Sciatic nerve (tissue), 2 donors: ENCODE results near the gene CHSY3. TPM values are rescaled to one million over a fixed set of nuclear protein-coding genes. Genes with fewer than 3 reads are reported as not detected.
A peak's percentile ranks its signal among the peaks of the same experiment; 100 is the strongest.

Experiments
- ATAC-seq: fragments of 200-7000 bp; cut with Tn5 transposase; one replicate; pipeline ENCODE4 v1.9.1; 2020; ENCODE audit warnings: mild to moderate bottlenecking, moderate library complexity
- DNase-seq: peaks from one replicate; pipeline ENCODE4 v3.0.0-alpha.2; 2020; ENCODE audit warnings: low spot score
- intact Hi-C: fragments of 100-400 bp; cut with DNase I; formaldehyde crosslinking; loops from one replicate; pipeline ENCODE4 v1.14.2; 2022
- total RNA-seq: library from RNA; stranded (reverse); fragmentation: NEBNext Ultra II Directional; extraction: Animal tissue kit (Norgen Biotek cat#: 25700); gene quantifications from one replicate; pipeline ENCODE4 v1.2.1, GENCODE V29; 2021
- donor health status: DM: no; HTN: no; CAD: no.
- donor health status: DM: no; HTN: no; CAD: no.

Gene CHSY3
- total RNA-seq, 1 donor from 2014 or later: 4.0 TPM

- no peak for ATAC-seq
- intact Hi-C loops: no loop called here
Measured at GRCh38 chr5:130011986-130012385, 107.7 kb downstream of the CHSY3 start.

GRCh38 chr5:130017173-130017572 lies 112.9 kb downstream of the CHSY3 start:
- DNase-seq (no peak), ATAC-seq (no peak)
- intact Hi-C loops: no loop called here

More at GRCh38 chr5:130011986-130012385, 107.7 kb downstream of the CHSY3 start:
- DNase-seq: no peak

DNA sequence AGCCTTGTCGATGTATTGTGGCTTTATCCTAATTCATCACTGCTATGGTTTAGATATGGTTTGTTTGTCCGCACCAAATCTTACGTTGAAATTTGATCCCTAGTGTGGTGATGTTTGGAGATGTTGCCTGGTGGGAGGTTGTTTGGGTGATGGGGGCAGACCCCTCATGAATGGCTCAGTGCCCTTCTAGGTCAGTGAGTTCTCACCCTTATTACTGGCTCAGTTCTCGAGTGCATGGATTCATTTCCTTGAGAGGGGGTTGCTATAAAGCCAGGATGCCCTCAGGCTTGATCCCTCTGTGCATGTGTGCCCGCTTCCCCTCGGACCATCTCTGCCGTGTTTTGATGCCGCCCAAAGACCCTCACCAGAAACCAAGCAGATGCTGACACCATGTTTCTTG lies 114.4 kb downstream of the CHSY3 start:
- intact Hi-C loops: no loop called here
- ATAC-seq: no peak
- DNase-seq: no peak

DNA sequence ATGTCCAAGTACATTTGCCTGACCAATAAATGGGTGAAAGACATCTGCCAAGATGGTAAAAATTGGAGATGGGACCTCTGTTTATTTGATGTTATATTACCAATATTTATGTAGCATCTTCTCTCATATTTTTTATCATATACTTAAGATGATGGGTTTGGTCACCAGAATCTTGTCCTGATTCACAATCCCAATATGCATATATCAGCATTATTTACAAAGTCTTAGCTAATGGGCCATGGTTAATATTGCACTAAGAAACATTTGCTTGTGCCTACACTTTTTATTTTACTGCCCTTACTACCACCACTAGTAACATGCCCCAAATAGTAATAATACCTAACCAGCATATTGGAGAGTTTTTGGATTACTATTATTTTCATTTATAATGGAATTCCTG lies 116.7 kb downstream of the CHSY3 start:
- intact Hi-C loops: no loop called here
- ATAC-seq: no peak

GRCh38 chr5:130021876-130022275 lies 117.6 kb downstream of the CHSY3 start:
- ATAC-seq (no peak), DNase-seq (no peak)
- intact Hi-C loops: no loop called here

More for the DNA sequence above, 116.7 kb downstream of the CHSY3 start:
- no peak for DNase-seq

DNA sequence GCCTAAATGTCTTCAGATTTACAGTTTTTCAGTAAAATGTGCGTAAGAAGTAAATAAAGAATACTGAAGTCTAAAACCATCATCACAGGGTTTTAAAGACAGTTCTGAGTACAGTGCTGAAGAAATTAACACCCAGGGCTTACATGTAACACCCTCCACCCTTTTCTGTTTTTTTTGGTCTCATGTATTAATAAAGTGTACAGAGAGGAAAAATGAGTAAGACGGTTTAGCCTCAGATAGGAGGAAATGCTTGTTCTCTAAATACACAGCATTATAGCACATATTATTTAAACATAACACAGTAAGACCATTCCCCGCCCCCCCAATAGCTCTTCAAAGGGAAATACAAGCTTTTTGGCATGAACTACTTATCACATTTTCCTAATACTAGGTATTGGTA lies 119.3 kb downstream of the CHSY3 start:
- intact Hi-C loops: no loop called here
- no peak for ATAC-seq
- no peak for DNase-seq

DNA sequence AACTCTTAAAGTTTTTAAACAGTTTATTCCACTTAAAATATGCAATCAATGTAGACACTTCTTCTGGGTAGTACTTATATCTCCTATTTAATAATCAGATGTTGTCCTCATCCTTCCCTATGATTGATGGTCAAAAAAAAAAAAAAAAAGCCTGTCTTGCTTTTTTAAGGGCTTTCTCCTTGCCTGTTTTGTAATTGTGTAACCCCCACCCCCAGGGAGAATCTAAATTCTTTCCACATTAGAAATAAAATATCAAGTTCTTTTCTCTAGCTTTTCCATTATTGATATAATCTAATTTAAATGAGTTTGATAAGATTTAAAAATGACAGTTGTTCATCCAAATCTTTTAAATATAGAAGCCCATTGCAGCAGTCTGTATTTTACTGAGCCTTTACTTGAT lies 119.7 kb downstream of the CHSY3 start:
- intact Hi-C loops: no loop called here
- ATAC-seq: peak; percentile 39
- DNase-seq: no peak

GRCh38 chr5:130025511-130025910 lies 121.2 kb downstream of the CHSY3 start:
- DNase-seq (no peak), ATAC-seq (no peak)
- intact Hi-C loops: no loop called here

DNA sequence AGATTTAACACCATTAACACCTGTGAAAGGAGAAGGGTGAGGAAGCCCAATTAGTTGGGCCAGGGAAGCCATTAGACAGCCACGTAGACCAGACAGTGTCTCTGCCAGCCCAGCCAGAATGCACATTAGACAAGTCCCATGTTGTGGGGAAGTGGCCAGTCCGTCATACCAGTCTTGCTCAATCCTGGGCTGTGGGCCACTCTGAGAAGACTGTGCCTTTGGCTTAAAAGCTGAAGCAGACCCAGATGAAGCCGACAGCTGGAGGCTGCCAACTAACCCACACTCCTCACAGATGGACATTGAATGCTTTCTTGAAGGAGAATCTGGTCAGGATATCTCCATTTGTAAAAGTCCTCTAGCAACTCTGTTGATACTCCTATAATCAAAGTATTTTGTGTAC lies 128.5 kb downstream of the CHSY3 start:
- DNase-seq (peak; percentile 59), ATAC-seq (peak; percentile 78)
- intact Hi-C loops: no loop called here

GRCh38 chr5:130034566-130035210 lies 130.4 kb downstream of the CHSY3 start:
- DNase-seq (no peak), ATAC-seq (peak; percentile 41)
- intact Hi-C loops: no loop called here

DNA sequence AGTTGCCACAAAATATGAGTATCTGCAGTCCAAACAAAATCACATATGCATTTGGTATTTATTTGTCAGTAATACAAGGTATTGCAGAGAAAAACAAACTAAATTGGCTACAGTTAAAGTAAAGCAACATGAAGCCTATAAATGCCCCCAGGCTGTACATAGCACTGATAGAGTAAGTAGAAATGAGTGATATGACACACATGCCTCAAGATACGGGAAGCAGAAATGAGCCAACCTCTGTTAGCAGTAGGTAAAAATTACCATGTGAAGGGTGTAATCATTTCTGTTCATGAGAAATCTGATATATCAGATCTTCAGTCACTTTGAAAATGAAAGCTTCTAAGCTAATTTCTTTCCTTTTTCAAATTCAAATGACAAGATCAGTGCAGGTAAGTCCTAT lies 131.1 kb downstream of the CHSY3 start:
- intact Hi-C loops: no loop called here
- no peak for ATAC-seq
- DNase-seq: no peak

GRCh38 chr5:130037905-130038304 lies 133.6 kb downstream of the CHSY3 start:
- DNase-seq (no peak), ATAC-seq (no peak)
- intact Hi-C loops: no loop called here

DNA sequence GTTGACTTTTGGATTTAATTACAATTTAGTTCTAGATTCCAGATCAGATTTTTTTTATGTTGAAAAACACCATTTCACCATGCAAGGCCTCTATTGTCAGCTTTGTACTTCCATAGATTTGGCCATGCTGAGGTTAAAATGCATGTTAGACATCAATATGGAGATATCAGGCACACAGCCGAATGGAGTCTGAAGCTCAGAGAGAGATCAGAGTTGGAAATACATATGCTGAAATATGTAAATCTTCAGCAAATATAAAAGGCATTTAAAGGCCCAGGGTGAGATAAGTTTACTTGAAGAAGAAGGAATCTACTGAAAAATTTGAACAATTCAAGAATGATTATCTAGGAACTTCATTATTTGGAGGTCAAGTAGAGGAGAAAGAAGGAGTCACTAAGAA lies 139.6 kb downstream of the CHSY3 start:
- intact Hi-C loops: no loop called here
- ATAC-seq: no peak
- DNase-seq: no peak

GRCh38 chr5:130045334-130045733 lies 141.1 kb downstream of the CHSY3 start:
- DNase-seq: no peak
- ATAC-seq: no peak
- intact Hi-C loops: no loop called here

- no peak for DNase-seq
- ATAC-seq: no peak
- intact Hi-C loops: no loop called here
Measured at GRCh38 chr5:130050585-130050984, 146.3 kb downstream of the CHSY3 start.

- intact Hi-C loops: no loop called here
- ATAC-seq (no peak), DNase-seq (no peak)
Measured at GRCh38 chr5:130052752-130053151, 148.5 kb downstream of the CHSY3 start.

GRCh38 chr5:130055572-130055971 lies 151.3 kb downstream of the CHSY3 start:
- ATAC-seq (no peak), DNase-seq (no peak)
- intact Hi-C loops: no loop called here

DNA sequence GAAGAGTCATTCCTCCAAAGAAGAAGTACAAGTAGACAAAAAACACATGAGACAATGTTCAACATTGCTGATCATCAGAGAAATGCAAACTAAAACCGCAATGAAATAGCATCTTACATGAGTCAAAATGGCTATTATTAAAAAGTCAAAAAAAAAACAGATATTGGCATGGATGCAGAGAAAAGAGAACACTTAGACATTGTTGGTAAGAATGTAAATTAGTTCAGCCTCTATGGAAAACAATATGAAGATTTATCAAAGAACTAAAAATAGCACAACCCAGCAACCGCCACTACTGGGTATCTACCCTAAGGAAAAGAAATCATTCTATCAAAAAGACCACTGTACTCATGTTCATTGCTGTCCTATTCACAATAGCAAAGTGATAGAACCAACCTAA lies 157.5 kb downstream of the CHSY3 start:
- intact Hi-C loops: no loop called here

GRCh38 chr5:130063603-130064002 lies 159.3 kb downstream of the CHSY3 start:
- intact Hi-C loops: no loop called here
- no peak for ATAC-seq
- no peak for DNase-seq

More for the DNA sequence above, 157.5 kb downstream of the CHSY3 start:
- ATAC-seq (no peak), DNase-seq (no peak)

GRCh38 chr5:130064484-130064883 lies 160.2 kb downstream of the CHSY3 start:
- no peak for ATAC-seq
- intact Hi-C loops: no loop called here
- DNase-seq: no peak

- intact Hi-C loops: no loop called here
- ATAC-seq (no peak), DNase-seq (no peak)
Measured at GRCh38 chr5:130065617-130066016, 161.4 kb downstream of the CHSY3 start.
